HepG2 (cell line): ENCODE measurements around the gene ARMH3. TPM values are rescaled to one million over a fixed set of nuclear protein-coding genes. Genes with fewer than 3 reads are reported as not detected.

Experiments
- ARNT2 ChIP-seq: sonication (generic); formaldehyde crosslinking; IDR thresholded peaks from 2 replicates; pipeline ENCODE4 v1.8.0; 2022; ENCODE audit warnings: mild to moderate bottlenecking, low read depth, missing genetic modification reagents, moderate library complexity
- CBX5 ChIP-seq: sonication (generic); formaldehyde crosslinking; IDR thresholded peaks from 2 replicates; pipeline ENCODE4 v1.4.0; 2020; ENCODE audit warnings: missing genetic modification reagents, borderline replicate concordance
- GATAD1 ChIP-seq: IDR thresholded peaks from 2 replicates; pipeline ENCODE4 v1.6.1; 2016; ENCODE audit warnings: missing genetic modification reagents, missing compliant biosample characterization
- KLF6 ChIP-seq: IDR thresholded peaks from 2 replicates; pipeline ENCODE4 v1.8.0; 2016; ENCODE audit warnings: missing biosample characterization, missing genetic modification reagents
- PAXIP1 ChIP-seq: sonication (generic); formaldehyde crosslinking; conservative IDR thresholded peaks from 2 replicates; pipeline ENCODE4 v1.4.0; 2020; ENCODE audit warnings: mild to moderate bottlenecking, missing genetic modification reagents, moderate library complexity
- PHF5A ChIP-seq: IDR thresholded peaks from one replicate; pipeline ENCODE4 v1.6.1; 2018; ENCODE audit warnings: low read depth, missing genetic modification reagents; ENCODE audit not compliant: unreplicated experiment
- POLR2AphosphoS2 ChIP-seq: IDR thresholded peaks from 2 replicates; pipeline ENCODE4 v1.6.1; 2011; ENCODE audit warnings: low read depth, low read length, improper control_type of control experiment
- ZNF703 ChIP-seq: sonication (generic); formaldehyde crosslinking; IDR thresholded peaks from 2 replicates; pipeline ENCODE4 v1.5.1; 2020; ENCODE audit warnings: missing genetic modification reagents, mild to moderate bottlenecking, moderate library complexity, borderline replicate concordance
- polyA plus RNA-seq, 8 experiments: library from polyadenylated mRNA; depleted of rRNA in 3 of 8; stranded (reverse) in 7 of 8; unstranded in 1 of 8; fragments of >200 nt; fragmentation: Illumina TruSeq in 4 of 8; extraction: Trizol in 4 of 8; gene quantifications; 2 replicates each; pipeline versions ENCODE4 v1.2.1 to v1.2.3, GENCODE V29; 2011 to 2016; ENCODE audit warnings: low read depth in 4 of 8, missing spikeins in 1 of 8, mixed read lengths in 1 of 8; ENCODE audit not compliant: insufficient read depth in 1 of 8
- total RNA-seq, 5 experiments: library from RNA; depleted of rRNA; stranded (reverse); fragments of >200 nt; fragmentation: Illumina TruSeq; extraction: Trizol; gene quantifications; 2 replicates each; pipeline ENCODE4 v1.2.3, GENCODE V29; 2016; ENCODE audit warnings: low read depth in 1 of 5
- TF ChIP-seq, protein P1 (sequence below): sonication (generic); formaldehyde crosslinking; conservative IDR thresholded peaks from 2 replicates; pipeline ENCODE4 v1.8.0; 2022; ENCODE audit warnings: low read depth, missing genetic modification reagents
- TF ChIP-seq, protein P2 (sequence below): sonication (generic); formaldehyde crosslinking; conservative IDR thresholded peaks from 2 replicates; pipeline ENCODE4 v1.5.0; 2020; ENCODE audit warnings: missing genetic modification reagents
- TF ChIP-seq, protein P3 (sequence below): sonication (generic); formaldehyde crosslinking; IDR thresholded peaks from 2 replicates; pipeline ENCODE4 v1.5.0; 2020; ENCODE audit warnings: mild to moderate bottlenecking, missing genetic modification reagents, borderline replicate concordance

The ARMH3 gene
- total and polyA plus RNA-seq, 2 of the 13 experiments (the other 11 are each of a cell fraction or from before 2014, with no cell fraction given), result 8.4 to 16.9 TPM

GRCh38 chr10:102055647-102056419 lies at the start of gene ARMH3 (continued):
- TF ChIP-seq, protein P1, sequence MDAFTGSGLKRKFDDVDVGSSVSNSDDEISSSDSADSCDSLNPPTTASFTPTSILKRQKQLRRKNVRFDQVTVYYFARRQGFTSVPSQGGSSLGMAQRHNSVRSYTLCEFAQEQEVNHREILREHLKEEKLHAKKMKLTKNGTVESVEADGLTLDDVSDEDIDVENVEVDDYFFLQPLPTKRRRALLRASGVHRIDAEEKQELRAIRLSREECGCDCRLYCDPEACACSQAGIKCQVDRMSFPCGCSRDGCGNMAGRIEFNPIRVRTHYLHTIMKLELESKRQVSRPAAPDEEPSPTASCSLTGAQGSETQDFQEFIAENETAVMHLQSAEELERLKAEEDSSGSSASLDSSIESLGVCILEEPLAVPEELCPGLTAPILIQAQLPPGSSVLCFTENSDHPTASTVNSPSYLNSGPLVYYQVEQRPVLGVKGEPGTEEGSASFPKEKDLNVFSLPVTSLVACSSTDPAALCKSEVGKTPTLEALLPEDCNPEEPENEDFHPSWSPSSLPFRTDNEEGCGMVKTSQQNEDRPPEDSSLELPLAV (CRISPR knock-in tag), result no peak
- peak; percentile 78 for TF ChIP-seq GATAD1
- no peak for TF ChIP-seq POLR2AphosphoS2
- no peak for TF ChIP-seq PHF5A
- peak; percentile 67 for TF ChIP-seq PAXIP1
- TF ChIP-seq KLF6, result 0 out of 2 replicates have a peak, but pooled peaks have one; percentile 66
- TF ChIP-seq, protein P2, sequence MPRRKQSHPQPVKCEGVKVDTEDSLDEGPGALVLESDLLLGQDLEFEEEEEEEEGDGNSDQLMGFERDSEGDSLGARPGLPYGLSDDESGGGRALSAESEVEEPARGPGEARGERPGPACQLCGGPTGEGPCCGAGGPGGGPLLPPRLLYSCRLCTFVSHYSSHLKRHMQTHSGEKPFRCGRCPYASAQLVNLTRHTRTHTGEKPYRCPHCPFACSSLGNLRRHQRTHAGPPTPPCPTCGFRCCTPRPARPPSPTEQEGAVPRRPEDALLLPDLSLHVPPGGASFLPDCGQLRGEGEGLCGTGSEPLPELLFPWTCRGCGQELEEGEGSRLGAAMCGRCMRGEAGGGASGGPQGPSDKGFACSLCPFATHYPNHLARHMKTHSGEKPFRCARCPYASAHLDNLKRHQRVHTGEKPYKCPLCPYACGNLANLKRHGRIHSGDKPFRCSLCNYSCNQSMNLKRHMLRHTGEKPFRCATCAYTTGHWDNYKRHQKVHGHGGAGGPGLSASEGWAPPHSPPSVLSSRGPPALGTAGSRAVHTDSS (CRISPR knock-in tag), result peak; percentile 92; the same call in 1 of the 2 replicates
- TF ChIP-seq, protein P3, sequence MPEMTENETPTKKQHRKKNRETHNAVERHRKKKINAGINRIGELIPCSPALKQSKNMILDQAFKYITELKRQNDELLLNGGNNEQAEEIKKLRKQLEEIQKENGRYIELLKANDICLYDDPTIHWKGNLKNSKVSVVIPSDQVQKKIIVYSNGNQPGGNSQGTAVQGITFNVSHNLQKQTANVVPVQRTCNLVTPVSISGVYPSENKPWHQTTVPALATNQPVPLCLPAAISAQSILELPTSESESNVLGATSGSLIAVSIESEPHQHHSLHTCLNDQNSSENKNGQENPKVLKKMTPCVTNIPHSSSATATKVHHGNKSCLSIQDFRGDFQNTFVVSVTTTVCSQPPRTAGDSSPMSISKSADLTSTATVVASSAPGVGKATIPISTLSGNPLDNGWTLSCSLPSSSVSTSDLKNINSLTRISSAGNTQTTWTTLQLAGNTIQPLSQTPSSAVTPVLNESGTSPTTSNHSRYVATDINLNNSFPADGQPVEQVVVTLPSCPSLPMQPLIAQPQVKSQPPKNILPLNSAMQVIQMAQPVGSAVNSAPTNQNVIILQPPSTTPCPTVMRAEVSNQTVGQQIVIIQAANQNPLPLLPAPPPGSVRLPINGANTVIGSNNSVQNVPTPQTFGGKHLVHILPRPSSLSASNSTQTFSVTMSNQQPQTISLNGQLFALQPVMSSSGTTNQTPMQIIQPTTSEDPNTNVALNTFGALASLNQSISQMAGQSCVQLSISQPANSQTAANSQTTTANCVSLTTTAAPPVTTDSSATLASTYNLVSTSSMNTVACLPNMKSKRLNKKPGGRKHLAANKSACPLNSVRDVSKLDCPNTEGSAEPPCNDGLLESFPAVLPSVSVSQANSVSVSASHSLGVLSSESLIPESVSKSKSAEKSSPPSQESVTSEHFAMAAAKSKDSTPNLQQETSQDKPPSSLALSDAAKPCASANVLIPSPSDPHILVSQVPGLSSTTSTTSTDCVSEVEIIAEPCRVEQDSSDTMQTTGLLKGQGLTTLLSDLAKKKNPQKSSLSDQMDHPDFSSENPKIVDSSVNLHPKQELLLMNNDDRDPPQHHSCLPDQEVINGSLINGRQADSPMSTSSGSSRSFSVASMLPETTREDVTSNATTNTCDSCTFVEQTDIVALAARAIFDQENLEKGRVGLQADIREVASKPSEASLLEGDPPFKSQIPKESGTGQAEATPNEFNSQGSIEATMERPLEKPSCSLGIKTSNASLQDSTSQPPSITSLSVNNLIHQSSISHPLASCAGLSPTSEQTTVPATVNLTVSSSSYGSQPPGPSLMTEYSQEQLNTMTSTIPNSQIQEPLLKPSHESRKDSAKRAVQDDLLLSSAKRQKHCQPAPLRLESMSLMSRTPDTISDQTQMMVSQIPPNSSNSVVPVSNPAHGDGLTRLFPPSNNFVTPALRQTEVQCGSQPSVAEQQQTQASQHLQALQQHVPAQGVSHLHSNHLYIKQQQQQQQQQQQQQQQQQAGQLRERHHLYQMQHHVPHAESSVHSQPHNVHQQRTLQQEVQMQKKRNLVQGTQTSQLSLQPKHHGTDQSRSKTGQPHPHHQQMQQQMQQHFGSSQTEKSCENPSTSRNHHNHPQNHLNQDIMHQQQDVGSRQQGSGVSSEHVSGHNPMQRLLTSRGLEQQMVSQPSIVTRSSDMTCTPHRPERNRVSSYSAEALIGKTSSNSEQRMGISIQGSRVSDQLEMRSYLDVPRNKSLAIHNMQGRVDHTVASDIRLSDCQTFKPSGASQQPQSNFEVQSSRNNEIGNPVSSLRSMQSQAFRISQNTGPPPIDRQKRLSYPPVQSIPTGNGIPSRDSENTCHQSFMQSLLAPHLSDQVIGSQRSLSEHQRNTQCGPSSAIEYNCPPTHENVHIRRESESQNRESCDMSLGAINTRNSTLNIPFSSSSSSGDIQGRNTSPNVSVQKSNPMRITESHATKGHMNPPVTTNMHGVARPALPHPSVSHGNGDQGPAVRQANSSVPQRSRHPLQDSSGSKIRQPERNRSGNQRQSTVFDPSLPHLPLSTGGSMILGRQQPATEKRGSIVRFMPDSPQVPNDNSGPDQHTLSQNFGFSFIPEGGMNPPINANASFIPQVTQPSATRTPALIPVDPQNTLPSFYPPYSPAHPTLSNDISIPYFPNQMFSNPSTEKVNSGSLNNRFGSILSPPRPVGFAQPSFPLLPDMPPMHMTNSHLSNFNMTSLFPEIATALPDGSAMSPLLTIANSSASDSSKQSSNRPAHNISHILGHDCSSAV (CRISPR knock-in tag), result no peak
- peak; percentile 80; the same call in 1 of the 2 replicates for TF ChIP-seq ARNT2 (CRISPR knock-in tag)
- peak; percentile 96; the same call in 1 of the 2 replicates for TF ChIP-seq ZNF703 (CRISPR knock-in tag)
- TF ChIP-seq CBX5 (CRISPR knock-in tag), result peak; percentile 80; the same call in 1 of the 2 replicates
